GM21447 (cell line): Measurements from ENCODE around the gene SULT1B1.

Source experiments
- ATAC-seq: cut with Tn5 transposase; IDR thresholded peaks from one replicate; pipeline ENCODE4 v1.9.1; 2021; ENCODE audit not compliant: unreplicated experiment

The SULT1B1 gene

DNA sequence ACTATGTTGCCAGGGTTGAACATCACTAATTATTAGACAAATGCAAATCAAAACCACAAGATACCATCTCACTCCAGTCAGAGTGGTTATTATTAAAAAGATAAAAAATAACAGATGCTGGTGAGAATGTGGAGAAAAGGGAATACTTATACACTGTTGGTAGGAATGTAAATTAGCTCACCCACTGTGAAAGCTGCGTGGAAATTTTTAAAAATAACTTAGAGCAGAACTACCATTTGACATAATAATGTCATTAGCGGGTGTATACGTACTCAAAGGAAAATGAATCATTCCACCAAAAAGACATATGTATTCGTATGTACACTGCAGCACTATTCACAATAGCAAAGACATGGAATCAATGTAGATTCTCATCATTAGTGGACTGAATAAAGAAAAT, 58.7 kb downstream of the SULT1B1 start:
- no peak for ATAC-seq

GRCh38 chr4:69697536-69698242, 62.7 kb downstream of the SULT1B1 start:
- ATAC-seq = no peak

DNA sequence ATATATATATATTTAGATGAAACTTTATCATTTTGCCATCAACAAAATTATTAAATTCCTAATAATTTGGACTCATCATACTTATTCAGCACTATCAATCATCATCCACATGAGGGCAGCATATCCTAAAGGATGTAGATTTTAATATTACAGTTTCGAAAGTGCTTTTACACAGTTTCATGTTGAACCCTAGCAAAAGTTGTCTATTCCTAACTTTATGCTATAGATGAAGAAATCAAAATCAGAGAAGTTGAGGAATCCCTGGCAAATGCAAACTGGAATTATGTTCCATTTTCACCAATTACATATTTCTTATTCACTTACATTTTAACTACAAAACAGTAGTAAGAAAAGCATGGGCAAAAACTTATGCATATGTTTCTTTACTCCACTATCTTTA, 70.8 kb downstream of the SULT1B1 start:
- no peak for ATAC-seq

DNA sequence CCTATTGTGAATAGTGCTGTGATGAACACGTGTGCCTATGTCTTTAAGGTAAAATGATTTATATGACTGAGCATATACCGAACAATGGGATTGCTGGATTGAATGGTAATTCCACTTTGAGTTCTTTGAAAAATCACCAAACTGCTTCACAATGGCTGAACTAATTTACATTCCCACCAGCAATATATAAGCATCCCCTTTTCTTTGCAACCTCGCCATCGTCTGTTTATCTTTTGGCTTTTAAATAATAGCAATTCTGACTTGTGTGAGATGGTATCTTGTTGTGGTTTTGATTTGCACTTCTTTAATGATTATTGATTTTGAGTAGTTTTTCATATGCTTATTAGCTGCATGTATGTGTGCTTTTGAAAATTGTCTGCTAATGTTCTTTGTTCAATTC, 75.6 kb downstream of the SULT1B1 start:
- no peak for ATAC-seq
